ENCODE data around the gene MYO16. TPM values are rescaled to one million over a fixed set of nuclear protein-coding genes. Genes with fewer than 3 reads are reported as not detected.

MYO16 gene
- total and polyA plus RNA-seq, 7 donors = 0.01 to 0.46 (median 0.30) TPM

- H3K4me1 ChIP-seq = no peaks in the 10 kb centered on the region
- no peaks in the 10 kb centered on the region for H3K9me3 ChIP-seq
- H3K36me3 ChIP-seq (ENCODE audit: insufficient read depth in 1 of 2, low read depth in 1 of 2) = no peaks in the 10 kb centered on the region
- 25 to 31% (median 30%) methylated on average over 4 of the region's 4 CpGs for WGBS, 3 donors
- no peak for ATAC-seq
- no peaks in the 10 kb centered on the region for H3K27me3 ChIP-seq (ENCODE audit: insufficient read depth in 3 of 3, low read length in 2 of 3)
- TF ChIP-seq CTCF (IDR thresholded peaks at IDR 0.05) = no peak
- intact Hi-C loops (cut with DNase I) = no loop called here
- H3K4me3 ChIP-seq = no peak overlapping the region
- no peak for DNase-seq
- H3K27ac ChIP-seq = no peak overlapping the region
Measured at GRCh38 chr13:108850691-108851090, 221.3 kb downstream of the MYO16 start.

DNA sequence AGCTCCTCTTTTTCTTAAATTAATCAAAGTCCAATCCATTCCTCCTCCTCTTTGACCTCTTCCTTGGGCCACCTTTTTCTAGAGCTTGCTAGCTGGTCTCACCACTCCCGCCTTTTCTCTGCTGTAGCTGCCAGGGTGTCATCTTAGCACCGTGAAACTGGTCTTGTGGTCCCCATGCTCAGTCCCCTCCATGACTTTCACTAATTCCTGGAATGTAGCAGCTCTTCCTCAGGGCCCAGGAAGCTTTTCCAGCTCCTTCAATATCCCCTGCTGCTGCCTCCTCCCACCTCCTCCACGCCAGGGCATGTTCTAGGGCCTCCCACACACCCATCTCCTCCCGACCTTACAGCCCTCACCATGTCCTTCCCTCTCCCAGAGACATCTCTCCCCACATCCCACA is 222.2 kb downstream of the MYO16 start:
- DNase-seq (no peak), ATAC-seq (no peak)
- 32 to 55% (median 39%) methylated on average over 4 of the region's 4 CpGs for WGBS, 3 donors
- Histone ChIP-seq H3K27me3 (ENCODE audit: insufficient read depth in 3 of 3, low read length in 2 of 3) (no peaks in the 10 kb centered on the region), H3K9me3 (no peaks in the 10 kb centered on the region), H3K4me1 (no peaks in the 10 kb centered on the region), H3K36me3 (ENCODE audit: insufficient read depth in 1 of 2, low read depth in 1 of 2) (no peaks in the 10 kb centered on the region), H3K4me3 (no peak overlapping the region), H3K27ac (no peak overlapping the region)
- intact Hi-C loops (cut with DNase I) = no loop called here
- no peak for TF ChIP-seq CTCF (IDR thresholded peaks at IDR 0.05)

- H3K9me3 ChIP-seq = no peaks in the 10 kb centered on the region
- H3K36me3 ChIP-seq (ENCODE audit: insufficient read depth in 1 of 2, low read depth in 1 of 2) = no peaks in the 10 kb centered on the region
- intact Hi-C loops (cut with DNase I) = no loop called here
- no peak overlapping the region for H3K27ac ChIP-seq
- TF ChIP-seq CTCF (IDR thresholded peaks at IDR 0.05) = no peak
- H3K4me3 ChIP-seq = no peak overlapping the region
- peaks cover 0 to 2% (median 0%) of the 10 kb centered on the region in 3 donors for H3K27me3 ChIP-seq (ENCODE audit: insufficient read depth in 3 of 3, low read length in 2 of 3)
- no peak for DNase-seq
- WGBS, 3 donors = 91 to 94% (median 91%) methylated on average over 10 of the region's 10 CpGs
- ATAC-seq = no peak
- H3K4me1 ChIP-seq = no peaks in the 10 kb centered on the region
Measured at GRCh38 chr13:108853031-108853430, 223.6 kb downstream of the MYO16 start.

- ATAC-seq (no peak), DNase-seq (no peak)
Measured at GRCh38 chr13:108855737-108856387, 226.5 kb downstream of the MYO16 start.

More at GRCh38 chr13:108855737-108856387, 226.5 kb downstream of the MYO16 start:
- H3K4me3 ChIP-seq = no peak overlapping the region
- H3K4me1 ChIP-seq = no peaks in the 10 kb centered on the region
- H3K9me3 ChIP-seq = no peaks in the 10 kb centered on the region
- 82 to 91% (median 83%) methylated on average over 4 of the region's 4 CpGs for WGBS, 3 donors
- peaks cover 0 to 2% (median 0%) of the 10 kb centered on the region in 3 donors for H3K27me3 ChIP-seq (ENCODE audit: insufficient read depth in 3 of 3, low read length in 2 of 3)
- H3K27ac ChIP-seq = no peak overlapping the region
- no peak for TF ChIP-seq CTCF (IDR thresholded peaks at IDR 0.05)
- no peaks in the 10 kb centered on the region for H3K36me3 ChIP-seq (ENCODE audit: insufficient read depth in 1 of 2, low read depth in 1 of 2)
- intact Hi-C loops (cut with DNase I) = no loop called here

All from psoas muscle (tissue), 8 donors.